GM12878 (cell line): Measurements from ENCODE around the gene MARCHF4. TPM values are rescaled to one million over a fixed set of nuclear protein-coding genes. Genes with fewer than 3 reads are reported as not detected.

Source experiments
- ATAC-seq: fragments of 200-7000 bp; cut with Tn5 transposase; 3 replicates; pipeline ENCODE4 v1.9.1; 2020; ENCODE audit warnings: mild to moderate bottlenecking, moderate library complexity
- BruUV-seq: library from RNA; stranded (reverse); fragments of 400-500 nt; replicated peaks from 2 replicates; lab custom pipeline; 2021; lab: Mats Ljungman, UMichigan
- CTCF ChIA-PET: fragments of 300-600 bp; sonication (Branson Sonifier 250); formaldehyde crosslinking; extraction: SDS; loops from one replicate; lab custom pipeline; 2021; ENCODE audit warnings: inconsistent platforms; lab: Yijun Ruan, JAX
- POLR2A ChIA-PET: fragments of 350-600 bp; formaldehyde crosslinking; extraction: SDS; loops from one replicate; lab custom pipeline; 2021; ENCODE audit warnings: inconsistent platforms; lab: Charles Lee
- RAD21 ChIA-PET: fragments of 300-600 bp; sonication (Branson Sonifier 250); formaldehyde crosslinking; loops from one replicate; lab custom pipeline; 2023; ENCODE audit warnings: antibody characterized with exemption; ENCODE audit not compliant: unreplicated experiment; lab: Charles Lee
- SMC1A ChIA-PET: fragments of 300-600 bp; sonication (Branson Sonifier 250); formaldehyde crosslinking; loops from one replicate; lab custom pipeline; 2023; ENCODE audit not compliant: unreplicated experiment, uncharacterized antibody; lab: Charles Lee
- DNase-seq: peaks from one replicate; pipeline ENCODE4 v3.0.0-alpha.2; 2011; ENCODE audit warnings: low read depth, low spot score
- FAIRE-seq: peaks from 3 replicates; lab custom pipeline; 2011; peaks lifted over from hg19 to GRCh38; lab: Jason Lieb, UNC
- H2AFZ ChIP-seq: 2 replicates; pipeline ENCODE4 v1.6.0; 2011; ENCODE audit warnings: low read depth, low read length, control low read depth; ENCODE audit not compliant: control insufficient read depth
- H3K27ac ChIP-seq: 2 replicates; pipeline ENCODE4 v1.5.1; 2011; ENCODE audit warnings: control low read depth; ENCODE audit not compliant: control insufficient read depth, insufficient read depth
- H3K27me3 ChIP-seq, 2 experiments: replicated peaks in 1 of 2; 2 replicates each; pipeline versions ENCODE4 v1.6.0 to v1.6.1; 2011; ENCODE audit warnings: low read length in 1 of 2; ENCODE audit not compliant: control insufficient read depth in 2 of 2, insufficient read depth in 2 of 2
- H3K36me3 ChIP-seq, 2 experiments: 2 replicates each; pipeline ENCODE4 v1.5.1; 2011; ENCODE audit warnings: low read length in 1 of 2; ENCODE audit not compliant: control insufficient read depth in 2 of 2, insufficient read depth in 2 of 2
- H3K4me1 ChIP-seq: 2 replicates; pipeline ENCODE4 v1.6.1; 2011; ENCODE audit warnings: mild to moderate bottlenecking, low read length, moderate library complexity, mixed read lengths; ENCODE audit not compliant: control insufficient read depth, insufficient read depth
- H3K4me2 ChIP-seq: 2 replicates; pipeline ENCODE4 v1.6.0; 2011; ENCODE audit warnings: control low read depth; ENCODE audit not compliant: control insufficient read depth, insufficient read depth
- H3K4me3 ChIP-seq: fragments of 200-600 bp; sonication (generic); 2 replicates; pipeline ENCODE4 v1.5.1; 2016
- H3K79me2 ChIP-seq: 2 replicates; pipeline ENCODE4 v1.6.0; 2011; ENCODE audit warnings: low read length; ENCODE audit not compliant: control insufficient read depth, insufficient read depth
- H3K9ac ChIP-seq: 2 replicates; pipeline ENCODE4 v1.8.0; 2011; ENCODE audit warnings: low read length, control low read depth, mixed read lengths; ENCODE audit not compliant: control insufficient read depth, insufficient read depth
- H3K9me3 ChIP-seq: replicated peaks from 3 replicates; pipeline ENCODE4 v1.5.1; 2011; ENCODE audit warnings: mild to moderate bottlenecking, low read length; ENCODE audit not compliant: control insufficient read depth, insufficient read depth
- H4K20me1 ChIP-seq: 2 replicates; pipeline ENCODE4 v1.6.0; 2011; ENCODE audit not compliant: control insufficient read depth, insufficient read depth
- ATF7 ChIP-seq: fragments of 450-650 bp; IDR thresholded peaks from 2 replicates; pipeline ENCODE4 v1.6.1; 2016; ENCODE audit warnings: low read depth, mild to moderate bottlenecking
- BACH1 ChIP-seq: fragments of 450-650 bp; IDR thresholded peaks from 2 replicates; pipeline ENCODE4 v1.6.1; 2017; ENCODE audit warnings: mild to moderate bottlenecking, borderline replicate concordance
- CHD4 ChIP-seq: fragments of 200-600 bp; sonication (generic); IDR thresholded peaks from 2 replicates; pipeline ENCODE4 v1.6.1; 2016; ENCODE audit warnings: mild to moderate bottlenecking
- CREB1 ChIP-seq: IDR thresholded peaks from 2 replicates; pipeline ENCODE4 v1.6.1; 2012; ENCODE audit warnings: low read depth, mild to moderate bottlenecking, inconsistent platforms
- KLF5 ChIP-seq: fragments of 450-650 bp; IDR thresholded peaks from 2 replicates; pipeline ENCODE4 v1.6.1; 2014; ENCODE audit warnings: mild to moderate bottlenecking; ENCODE audit not compliant: partially characterized antibody
- SIX5 ChIP-seq: IDR thresholded peaks from 2 replicates; pipeline ENCODE4 v1.6.1; 2011; ENCODE audit warnings: mild to moderate bottlenecking, low read depth, low read length, moderate library complexity; ENCODE audit not compliant: severe bottlenecking
- SMARCA5 ChIP-seq: fragments of 450-650 bp; IDR thresholded peaks from 2 replicates; pipeline ENCODE4 v1.6.1; 2017; ENCODE audit warnings: mild to moderate bottlenecking
- SMC3 ChIP-seq: IDR thresholded peaks from 2 replicates; pipeline ENCODE4 v1.6.1; 2011; ENCODE audit warnings: low read length, improper control_type of control experiment, borderline replicate concordance
- WGBS: methylation state at CpG from one replicate; pipeline ENCODE4 v1.1.6; 2016; ENCODE audit warnings: low lambda C conversion rate; ENCODE audit not compliant: insufficient replicate concordance, insufficient coverage; ENCODE audit errors: missing lambda C conversion rate; 5-methylcytosine and 5-hydroxymethylcytosine counted together
- in situ Hi-C: fragments of 300-500 bp; cut with MboI; formaldehyde crosslinking; loops from 9 replicates; pipeline ENCODE4 v1.14.3; 2018; ENCODE audit warnings: mixed read lengths
- intact Hi-C: fragments of 100-400 bp; cut with micrococcal nuclease; formaldehyde crosslinking; loops from one replicate; pipeline ENCODE4 v1.14.2; 2022; ENCODE audit not compliant: unreplicated experiment
- polyA plus RNA-seq, 11 experiments: library from polyadenylated mRNA; depleted of rRNA in 4 of 11; unstranded in 6 of 11; stranded (reverse) in 5 of 11; fragments of >200 nt; fragmentation: Nextera tagmentation in 4 of 11; fragmentation: Illumina TruSeq in 1 of 11; extraction: Ambion mirVana in 4 of 11; extraction: Trizol in 1 of 11; gene quantifications; 1 replicate in 1 of 11; 2 replicates in 10 of 11; pipeline versions ENCODE4 v1.2.1 to v1.2.3, GENCODE V29; 2011 to 2016; ENCODE audit warnings: inconsistent platforms in 2 of 11, missing spikeins in 2 of 11, low read depth in 1 of 11
- total RNA-seq, 4 experiments: library from RNA; depleted of rRNA in 3 of 4; stranded (reverse); fragments of >200 nt in 3 of 4; fragmentation: Illumina TruSeq in 1 of 4; extraction: Trizol in 1 of 4; gene quantifications; 2 replicates each; pipeline versions ENCODE4 v1.2.1 to v1.2.3, GENCODE V29; 2013 to 2021
- TF ChIP-seq, protein P1 (sequence below): fragments of 450-650 bp; IDR thresholded peaks from 2 replicates; pipeline ENCODE4 v1.6.1; 2017; ENCODE audit warnings: antibody characterized with exemption, mild to moderate bottlenecking, moderate library complexity
- TF ChIP-seq, protein P2 (sequence below): fragments of 450-650 bp; IDR thresholded peaks from 2 replicates; pipeline ENCODE4 v1.6.1; 2018; ENCODE audit warnings: mild to moderate bottlenecking, low read depth, moderate library complexity; ENCODE audit not compliant: partially characterized antibody
- TF ChIP-seq, protein P3 (sequence below): fragments of 450-650 bp; formaldehyde crosslinking; IDR thresholded peaks from 2 replicates; pipeline ENCODE4 v1.5.0; 2022; ENCODE audit warnings: mild to moderate bottlenecking, missing genetic modification characterization
- TF ChIP-seq, protein P4 (sequence below): IDR thresholded peaks from 2 replicates; pipeline ENCODE4 v1.6.1; 2012; ENCODE audit warnings: mild to moderate bottlenecking, low read depth, low read length

Gene MARCHF4
- total and polyA plus RNA-seq, 10 of the 15 experiments (the other 5 are each of a cell fraction or from before 2014, with no cell fraction given): not detected

DNA sequence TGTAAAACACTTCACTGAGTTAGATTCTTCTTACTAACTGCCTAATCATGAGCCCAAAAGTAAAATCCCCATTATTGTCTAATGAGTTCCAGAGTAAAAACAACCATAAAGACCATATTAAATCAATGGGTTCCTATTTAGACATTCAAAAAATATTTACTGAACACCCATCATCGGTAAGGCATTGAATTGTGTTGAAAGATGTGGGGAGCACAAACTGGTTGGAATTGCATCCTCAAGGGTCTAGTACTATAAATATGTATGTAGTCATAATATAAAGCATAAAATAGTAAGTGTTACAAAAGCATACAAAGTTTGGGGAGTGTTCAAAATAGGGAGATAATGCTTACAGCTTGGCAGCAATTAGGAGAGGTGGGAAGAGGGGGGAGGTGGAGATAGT is 3.0 kb upstream of the MARCHF4 start:
- in situ Hi-C loops: no loop called here
- Histone ChIP-seq H3K4me1 (no peaks in the 10 kb centered on the region), H3K9me3 (no peaks in the 10 kb centered on the region), H3K9ac (no peak overlapping the region), H3K4me2 (no peak overlapping the region), H3K27ac (no peak overlapping the region), H4K20me1 (no peaks in the 10 kb centered on the region), H2AFZ (no peak overlapping the region), H3K79me2 (no peaks in the 10 kb centered on the region), H3K4me3 (no peak overlapping the region), H3K36me3 (no peaks in the 10 kb centered on the region), H3K27me3 (peaks cover 4 to 6% of the 10 kb centered on the region in 2 experiments; a peak in 3 of 4 replicates)
- 43% methylated on average over 1 of the region's 1 CpG for WGBS
- SMC1A ChIA-PET: no interaction called here
- no TSS peak for BruUV-seq
- ATAC-seq (no peak), FAIRE-seq (no peak), DNase-seq (no peak)
- intact Hi-C loops: no loop called here
- POLR2A ChIA-PET: interaction anchor here (0.6 kb wide), 1 partner anchor 55 kb away, joined by 3 read pairs; no protein-coding TSS in a partner anchor
- CTCF ChIA-PET: interaction anchor here (1.2 to 1.5 kb wide), 2 partner anchors 8 to 29 kb away, joined by 3 to 5 read pairs; no protein-coding TSS in a partner anchor
- RAD21 ChIA-PET: no interaction called here
- no peak for TF ChIP-seq CREB1
- no peak for TF ChIP-seq BACH1
- TF ChIP-seq, protein P1, sequence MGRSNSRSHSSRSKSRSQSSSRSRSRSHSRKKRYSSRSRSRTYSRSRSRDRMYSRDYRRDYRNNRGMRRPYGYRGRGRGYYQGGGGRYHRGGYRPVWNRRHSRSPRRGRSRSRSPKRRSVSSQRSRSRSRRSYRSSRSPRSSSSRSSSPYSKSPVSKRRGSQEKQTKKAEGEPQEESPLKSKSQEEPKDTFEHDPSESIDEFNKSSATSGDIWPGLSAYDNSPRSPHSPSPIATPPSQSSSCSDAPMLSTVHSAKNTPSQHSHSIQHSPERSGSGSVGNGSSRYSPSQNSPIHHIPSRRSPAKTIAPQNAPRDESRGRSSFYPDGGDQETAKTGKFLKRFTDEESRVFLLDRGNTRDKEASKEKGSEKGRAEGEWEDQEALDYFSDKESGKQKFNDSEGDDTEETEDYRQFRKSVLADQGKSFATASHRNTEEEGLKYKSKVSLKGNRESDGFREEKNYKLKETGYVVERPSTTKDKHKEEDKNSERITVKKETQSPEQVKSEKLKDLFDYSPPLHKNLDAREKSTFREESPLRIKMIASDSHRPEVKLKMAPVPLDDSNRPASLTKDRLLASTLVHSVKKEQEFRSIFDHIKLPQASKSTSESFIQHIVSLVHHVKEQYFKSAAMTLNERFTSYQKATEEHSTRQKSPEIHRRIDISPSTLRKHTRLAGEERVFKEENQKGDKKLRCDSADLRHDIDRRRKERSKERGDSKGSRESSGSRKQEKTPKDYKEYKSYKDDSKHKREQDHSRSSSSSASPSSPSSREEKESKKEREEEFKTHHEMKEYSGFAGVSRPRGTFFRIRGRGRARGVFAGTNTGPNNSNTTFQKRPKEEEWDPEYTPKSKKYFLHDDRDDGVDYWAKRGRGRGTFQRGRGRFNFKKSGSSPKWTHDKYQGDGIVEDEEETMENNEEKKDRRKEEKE: no peak
- TF ChIP-seq, protein P2, sequence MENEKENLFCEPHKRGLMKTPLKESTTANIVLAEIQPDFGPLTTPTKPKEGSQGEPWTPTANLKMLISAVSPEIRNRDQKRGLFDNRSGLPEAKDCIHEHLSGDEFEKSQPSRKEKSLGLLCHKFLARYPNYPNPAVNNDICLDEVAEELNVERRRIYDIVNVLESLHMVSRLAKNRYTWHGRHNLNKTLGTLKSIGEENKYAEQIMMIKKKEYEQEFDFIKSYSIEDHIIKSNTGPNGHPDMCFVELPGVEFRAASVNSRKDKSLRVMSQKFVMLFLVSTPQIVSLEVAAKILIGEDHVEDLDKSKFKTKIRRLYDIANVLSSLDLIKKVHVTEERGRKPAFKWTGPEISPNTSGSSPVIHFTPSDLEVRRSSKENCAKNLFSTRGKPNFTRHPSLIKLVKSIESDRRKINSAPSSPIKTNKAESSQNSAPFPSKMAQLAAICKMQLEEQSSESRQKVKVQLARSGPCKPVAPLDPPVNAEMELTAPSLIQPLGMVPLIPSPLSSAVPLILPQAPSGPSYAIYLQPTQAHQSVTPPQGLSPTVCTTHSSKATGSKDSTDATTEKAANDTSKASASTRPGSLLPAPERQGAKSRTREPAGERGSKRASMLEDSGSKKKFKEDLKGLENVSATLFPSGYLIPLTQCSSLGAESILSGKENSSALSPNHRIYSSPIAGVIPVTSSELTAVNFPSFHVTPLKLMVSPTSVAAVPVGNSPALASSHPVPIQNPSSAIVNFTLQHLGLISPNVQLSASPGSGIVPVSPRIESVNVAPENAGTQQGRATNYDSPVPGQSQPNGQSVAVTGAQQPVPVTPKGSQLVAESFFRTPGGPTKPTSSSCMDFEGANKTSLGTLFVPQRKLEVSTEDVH: no peak
- no peak for TF ChIP-seq SMARCA5
- no peak for TF ChIP-seq SMC3
- TF ChIP-seq KLF5: no peak
- no peak for TF ChIP-seq ATF7
- no peak for TF ChIP-seq CHD4
- TF ChIP-seq, protein P3, sequence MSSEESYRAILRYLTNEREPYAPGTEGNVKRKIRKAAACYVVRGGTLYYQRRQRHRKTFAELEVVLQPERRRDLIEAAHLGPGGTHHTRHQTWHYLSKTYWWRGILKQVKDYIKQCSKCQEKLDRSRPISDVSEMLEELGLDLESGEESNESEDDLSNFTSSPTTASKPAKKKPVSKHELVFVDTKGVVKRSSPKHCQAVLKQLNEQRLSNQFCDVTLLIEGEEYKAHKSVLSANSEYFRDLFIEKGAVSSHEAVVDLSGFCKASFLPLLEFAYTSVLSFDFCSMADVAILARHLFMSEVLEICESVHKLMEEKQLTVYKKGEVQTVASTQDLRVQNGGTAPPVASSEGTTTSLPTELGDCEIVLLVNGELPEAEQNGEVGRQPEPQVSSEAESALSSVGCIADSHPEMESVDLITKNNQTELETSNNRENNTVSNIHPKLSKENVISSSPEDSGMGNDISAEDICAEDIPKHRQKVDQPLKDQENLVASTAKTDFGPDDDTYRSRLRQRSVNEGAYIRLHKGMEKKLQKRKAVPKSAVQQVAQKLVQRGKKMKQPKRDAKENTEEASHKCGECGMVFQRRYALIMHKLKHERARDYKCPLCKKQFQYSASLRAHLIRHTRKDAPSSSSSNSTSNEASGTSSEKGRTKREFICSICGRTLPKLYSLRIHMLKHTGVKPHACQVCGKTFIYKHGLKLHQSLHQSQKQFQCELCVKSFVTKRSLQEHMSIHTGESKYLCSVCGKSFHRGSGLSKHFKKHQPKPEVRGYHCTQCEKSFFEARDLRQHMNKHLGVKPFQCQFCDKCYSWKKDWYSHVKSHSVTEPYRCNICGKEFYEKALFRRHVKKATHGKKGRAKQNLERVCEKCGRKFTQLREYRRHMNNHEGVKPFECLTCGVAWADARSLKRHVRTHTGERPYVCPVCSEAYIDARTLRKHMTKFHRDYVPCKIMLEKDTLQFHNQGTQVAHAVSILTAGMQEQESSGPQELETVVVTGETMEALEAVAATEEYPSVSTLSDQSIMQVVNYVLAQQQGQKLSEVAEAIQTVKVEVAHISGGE (CRISPR knock-in tag): no peak
- TF ChIP-seq, protein P4, sequence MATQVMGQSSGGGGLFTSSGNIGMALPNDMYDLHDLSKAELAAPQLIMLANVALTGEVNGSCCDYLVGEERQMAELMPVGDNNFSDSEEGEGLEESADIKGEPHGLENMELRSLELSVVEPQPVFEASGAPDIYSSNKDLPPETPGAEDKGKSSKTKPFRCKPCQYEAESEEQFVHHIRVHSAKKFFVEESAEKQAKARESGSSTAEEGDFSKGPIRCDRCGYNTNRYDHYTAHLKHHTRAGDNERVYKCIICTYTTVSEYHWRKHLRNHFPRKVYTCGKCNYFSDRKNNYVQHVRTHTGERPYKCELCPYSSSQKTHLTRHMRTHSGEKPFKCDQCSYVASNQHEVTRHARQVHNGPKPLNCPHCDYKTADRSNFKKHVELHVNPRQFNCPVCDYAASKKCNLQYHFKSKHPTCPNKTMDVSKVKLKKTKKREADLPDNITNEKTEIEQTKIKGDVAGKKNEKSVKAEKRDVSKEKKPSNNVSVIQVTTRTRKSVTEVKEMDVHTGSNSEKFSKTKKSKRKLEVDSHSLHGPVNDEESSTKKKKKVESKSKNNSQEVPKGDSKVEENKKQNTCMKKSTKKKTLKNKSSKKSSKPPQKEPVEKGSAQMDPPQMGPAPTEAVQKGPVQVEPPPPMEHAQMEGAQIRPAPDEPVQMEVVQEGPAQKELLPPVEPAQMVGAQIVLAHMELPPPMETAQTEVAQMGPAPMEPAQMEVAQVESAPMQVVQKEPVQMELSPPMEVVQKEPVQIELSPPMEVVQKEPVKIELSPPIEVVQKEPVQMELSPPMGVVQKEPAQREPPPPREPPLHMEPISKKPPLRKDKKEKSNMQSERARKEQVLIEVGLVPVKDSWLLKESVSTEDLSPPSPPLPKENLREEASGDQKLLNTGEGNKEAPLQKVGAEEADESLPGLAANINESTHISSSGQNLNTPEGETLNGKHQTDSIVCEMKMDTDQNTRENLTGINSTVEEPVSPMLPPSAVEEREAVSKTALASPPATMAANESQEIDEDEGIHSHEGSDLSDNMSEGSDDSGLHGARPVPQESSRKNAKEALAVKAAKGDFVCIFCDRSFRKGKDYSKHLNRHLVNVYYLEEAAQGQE: no peak
- TF ChIP-seq SIX5: no peak
